H1 (cell line): ENCODE measurements around the gene ATE1. TPM values are rescaled to one million over a fixed set of nuclear protein-coding genes. Genes with fewer than 3 reads are reported as not detected.

Experiments
- CTCF ChIA-PET: fragments of 300-600 bp; sonication (Branson Sonifier 250); formaldehyde crosslinking; loops from one replicate; lab custom pipeline; 2021; ENCODE audit not compliant: partially characterized antibody; lab: Charles Lee
- POLR2A ChIA-PET: fragments of 300-600 bp; sonication (Branson Sonifier 250); formaldehyde crosslinking; loops from one replicate; lab custom pipeline; 2021; ENCODE audit warnings: inconsistent platforms; ENCODE audit not compliant: partially characterized antibody; lab: Charles Lee
- DNase-seq, 2 experiments: peaks; one replicate each; pipeline versions ENCODE4 v3.0.0 to v3.0.0-alpha.2; 2010 to 2022; ENCODE audit warnings: low spot score in 2 of 2, low read depth in 1 of 2, mixed read lengths in 1 of 2
- FAIRE-seq: peaks from 2 replicates; lab custom pipeline; 2011; peaks lifted over from hg19 to GRCh38; lab: Jason Lieb, UNC
- H2AFZ ChIP-seq: 2 replicates; pipeline ENCODE4 v1.8.1; 2012; ENCODE audit warnings: low read length, inconsistent platforms
- H2AK5ac ChIP-seq: 2 replicates; pipeline ENCODE4 v1.6.1; 2013; ENCODE audit warnings: low read depth, low read length
- H2BK120ac ChIP-seq: replicated peaks from 2 replicates; pipeline ENCODE3; 2013; ENCODE audit warnings: low read depth, low read length, inconsistent platforms
- H2BK12ac ChIP-seq: 2 replicates; pipeline ENCODE4 v1.6.1; 2013; ENCODE audit warnings: low read depth, low read length
- H2BK15ac ChIP-seq: 2 replicates; pipeline ENCODE4 v1.6.1; 2013; ENCODE audit warnings: low read length
- H2BK20ac ChIP-seq: 2 replicates; pipeline ENCODE4 v1.6.1; 2013; ENCODE audit warnings: low read length
- H2BK5ac ChIP-seq: 2 replicates; pipeline ENCODE4 v1.6.1; 2013; ENCODE audit warnings: low read depth, low read length
- H3K14ac ChIP-seq: 2 replicates; pipeline ENCODE4 v1.6.1; 2013; ENCODE audit warnings: inconsistent platforms; ENCODE audit not compliant: insufficient read length
- H3K18ac ChIP-seq: 2 replicates; pipeline ENCODE4 v1.6.1; 2013; ENCODE audit warnings: low read length; ENCODE audit errors: extremely low read depth
- H3K23ac ChIP-seq: 2 replicates; pipeline ENCODE4 v1.6.1; 2013; ENCODE audit warnings: inconsistent platforms; ENCODE audit not compliant: insufficient read length
- H3K23me2 ChIP-seq: 2 replicates; pipeline ENCODE4 v1.6.1; 2013; ENCODE audit warnings: low read depth, low read length
- H3K27ac ChIP-seq: 2 replicates; pipeline ENCODE4 v1.6.1; 2011; ENCODE audit warnings: low read depth, low read length, inconsistent platforms
- H3K27me3 ChIP-seq, 4 experiments: replicated peaks in 1 of 4; 1 replicate in 1 of 4; 2 replicates in 3 of 4; pipeline versions ENCODE4 v1.6.1 to v1.8.1; 2011 to 2013; ENCODE audit warnings: low read length in 3 of 4, mild to moderate bottlenecking in 3 of 4, inconsistent platforms in 2 of 4, mixed read lengths in 2 of 4, moderate library complexity in 1 of 4; ENCODE audit not compliant: control insufficient read depth in 3 of 4, insufficient read depth in 3 of 4; ENCODE audit errors: extremely low read depth in 1 of 4
- H3K36me3 ChIP-seq, 4 experiments: 2 replicates each; pipeline versions ENCODE4 v1.6.1 to v1.8.1; 2011 to 2013; ENCODE audit warnings: mild to moderate bottlenecking in 4 of 4, low read length in 3 of 4, moderate library complexity in 2 of 4, control low read depth in 1 of 4, inconsistent platforms in 1 of 4; ENCODE audit not compliant: insufficient read depth in 4 of 4, control insufficient read depth in 2 of 4
- H3K4ac ChIP-seq: replicated peaks from 2 replicates; pipeline ENCODE3; 2013; ENCODE audit warnings: low read length, low read depth, mixed read lengths, inconsistent platforms; ENCODE audit not compliant: insufficient read length
- H3K4me1 ChIP-seq, 4 experiments: replicated peaks in 1 of 4; 1 replicate in 1 of 4; 2 replicates in 3 of 4; pipeline versions ENCODE4 v1.6.1 to v1.8.1; 2011 to 2013; ENCODE audit warnings: low read length in 3 of 4, inconsistent platforms in 2 of 4, mixed read lengths in 1 of 4; ENCODE audit not compliant: insufficient read depth in 4 of 4, control insufficient read depth in 3 of 4
- H3K4me2 ChIP-seq, 2 experiments: 2 replicates each; pipeline versions ENCODE4 v1.6.1 to v1.8.1; 2011 to 2013; ENCODE audit warnings: low read depth in 2 of 2, low read length in 2 of 2, control low read depth in 1 of 2, inconsistent platforms in 1 of 2, mild to moderate bottlenecking in 1 of 2; ENCODE audit not compliant: insufficient read depth in 1 of 2
- H3K4me3 ChIP-seq, 4 experiments: fragments of 200-600, 300-600 bp in 1 of 4; sonication (generic), shearing (Covaris generic), sonication (Bioruptor Twin) in 1 of 4; 2 replicates each; pipeline versions ENCODE4 v1.5.1 to v1.8.1; 2011 to 2016; ENCODE audit warnings: low read length in 4 of 4, low read depth in 3 of 4, control low read depth in 2 of 4, inconsistent platforms in 2 of 4, mild to moderate bottlenecking in 2 of 4, mixed read lengths in 1 of 4, moderate library complexity in 1 of 4; ENCODE audit not compliant: insufficient read depth in 2 of 4; ENCODE audit errors: extremely low read depth in 1 of 4
- H3K56ac ChIP-seq: replicated peaks from 2 replicates; pipeline ENCODE3; 2013; ENCODE audit warnings: low read depth, mild to moderate bottlenecking, mixed read lengths, low read length, inconsistent platforms; ENCODE audit not compliant: insufficient read length
- H3K79me1 ChIP-seq: 2 replicates; pipeline ENCODE4 v1.6.1; 2013; ENCODE audit warnings: low read depth, low read length, control low read depth
- H3K79me2 ChIP-seq, 2 experiments: 2 replicates each; pipeline versions ENCODE4 v1.6.1 to v1.8.1; 2012 to 2013; ENCODE audit warnings: low read length in 2 of 2, mild to moderate bottlenecking in 2 of 2, inconsistent platforms in 1 of 2; ENCODE audit not compliant: insufficient read depth in 2 of 2, control insufficient read depth in 1 of 2
- H3K9ac ChIP-seq, 4 experiments: replicated peaks in 1 of 4; 1 replicate in 1 of 4; 2 replicates in 3 of 4; pipeline versions ENCODE4 v1.6.1 to v1.8.1; 2011 to 2013; ENCODE audit warnings: low read depth in 3 of 4, low read length in 3 of 4, control low read depth in 2 of 4, mild to moderate bottlenecking in 2 of 4, moderate library complexity in 2 of 4, inconsistent platforms in 1 of 4; ENCODE audit errors: extremely low read depth in 1 of 4
- H3K9me3 ChIP-seq, 2 experiments: 2 replicates each; pipeline versions ENCODE4 v1.6.1 to v1.8.1; 2012 to 2013; ENCODE audit warnings: mild to moderate bottlenecking in 2 of 2, moderate library complexity in 2 of 2, control low read depth in 1 of 2, inconsistent platforms in 1 of 2, low read depth in 1 of 2, low read length in 1 of 2, mixed read lengths in 1 of 2; ENCODE audit not compliant: insufficient read depth in 2 of 2
- H4K20me1 ChIP-seq, 2 experiments: replicated peaks in 1 of 2; 2 replicates each; pipeline versions ENCODE3 to v1.8.1; 2011 to 2013; ENCODE audit warnings: inconsistent platforms in 2 of 2, low read length in 2 of 2, mild to moderate bottlenecking in 1 of 2; ENCODE audit not compliant: insufficient read depth in 2 of 2, control insufficient read depth in 1 of 2
- H4K5ac ChIP-seq: 2 replicates; pipeline ENCODE4 v1.6.1; 2013; ENCODE audit warnings: low read length, low read depth, mixed read lengths, inconsistent platforms; ENCODE audit not compliant: insufficient read length
- H4K8ac ChIP-seq: 2 replicates; pipeline ENCODE4 v1.8.0; 2013; ENCODE audit warnings: mild to moderate bottlenecking, moderate library complexity, low read length, inconsistent platforms; ENCODE audit not compliant: insufficient read depth; ENCODE audit errors: extremely low read depth
- H4K91ac ChIP-seq: replicated peaks from 2 replicates; pipeline ENCODE3; 2013; ENCODE audit warnings: low read length, mixed read lengths, inconsistent platforms; ENCODE audit not compliant: insufficient read length
- CBX8 ChIP-seq: fragments of 300-800, 300-1000 bp; sonication (generic); IDR thresholded peaks from 2 replicates; pipeline ENCODE4 v1.7.1; 2016; ENCODE audit warnings: low read depth, low read length, borderline replicate concordance
- CEBPB ChIP-seq: IDR thresholded peaks from 2 replicates; pipeline ENCODE4 v1.6.1; 2012; ENCODE audit warnings: low read depth, low read length
- EP300 ChIP-seq, 2 experiments: IDR thresholded peaks; 1 replicate in 1 of 2; 2 replicates in 1 of 2; pipeline ENCODE4 v1.6.1; 2011 to 2012; ENCODE audit warnings: low read depth in 2 of 2, low read length in 2 of 2, mild to moderate bottlenecking in 2 of 2, borderline replicate concordance in 1 of 2, inconsistent platforms in 1 of 2, moderate library complexity in 1 of 2
- GTF2F1 ChIP-seq: IDR thresholded peaks from 2 replicates; pipeline ENCODE4 v1.6.1; 2012; ENCODE audit warnings: low read depth, low read length, improper control_type of control experiment, borderline replicate concordance
- JUN ChIP-seq: IDR thresholded peaks from 2 replicates; pipeline ENCODE4 v1.6.1; 2011; ENCODE audit warnings: low read depth, mild to moderate bottlenecking, improper control_type of control experiment, low read length
- MAFK ChIP-seq: IDR thresholded peaks from 2 replicates; pipeline ENCODE4 v1.6.1; 2012; ENCODE audit warnings: low read depth, mild to moderate bottlenecking, improper control_type of control experiment, low read length
- SAP30 ChIP-seq: fragments of 300-600 bp; sonication (generic); IDR thresholded peaks from 2 replicates; pipeline ENCODE4 v1.7.1; 2012; ENCODE audit warnings: low read length, moderate library complexity, mild to moderate bottlenecking, inconsistent platforms; ENCODE audit not compliant: insufficient read depth, insufficient replicate concordance
- SP1 ChIP-seq: IDR thresholded peaks from 2 replicates; pipeline ENCODE4 v1.6.1; 2011; ENCODE audit warnings: low read depth, low read length
- SP2 ChIP-seq: IDR thresholded peaks from 2 replicates; pipeline ENCODE4 v1.6.1; 2012; ENCODE audit warnings: mild to moderate bottlenecking, low read length, inconsistent platforms
- TAF7 ChIP-seq: optimal IDR thresholded peaks from 2 replicates; pipeline ENCODE3; 2011; ENCODE audit warnings: low read depth, mild to moderate bottlenecking, inconsistent platforms, low read length, moderate library complexity, borderline replicate concordance
- TCF12 ChIP-seq: IDR thresholded peaks from 2 replicates; pipeline ENCODE4 v1.6.1; 2011; ENCODE audit warnings: low read depth, mild to moderate bottlenecking, low read length
- WGBS, 2 experiments: shearing (Covaris generic) in 1 of 2; methylation state at CpG; one replicate each; pipeline versions ENCODE4 v1.1.6 to v1.1.7; 2013 to 2015; ENCODE audit warnings: low lambda C conversion rate in 2 of 2, mixed read lengths in 2 of 2, inconsistent platforms in 1 of 2, low coverage in 1 of 2, missing lambda C conversion rate in 1 of 2; ENCODE audit not compliant: insufficient replicate concordance in 2 of 2, insufficient coverage in 1 of 2, insufficient read length in 1 of 2; ENCODE audit errors: extremely low coverage in 1 of 2, missing lambda C conversion rate in 1 of 2; 5-methylcytosine and 5-hydroxymethylcytosine counted together
- polyA plus RNA-seq, 7 experiments: library from polyadenylated mRNA; depleted of rRNA in 3 of 7; stranded (reverse) in 5 of 7; unstranded in 2 of 7; fragments of >200 nt in 5 of 7; fragments of 200-250 nt in 2 of 7; gene quantifications; 1 replicate in 5 of 7; 2 replicates in 1 of 7; 4 replicates in 1 of 7; pipeline versions ENCODE4 v1.2.1 to v1.2.3, GENCODE V29; 2011 to 2013; ENCODE audit warnings: missing spikeins in 2 of 7, mixed read lengths in 2 of 7
- total RNA-seq: library from RNA; stranded (reverse); fragmentation: NEBNext Ultra II Directional; extraction: Animal tissue kit (Norgen Biotek cat#: 25700); gene quantifications from 2 replicates; pipeline ENCODE4 v1.2.1, GENCODE V29; 2021
- TF ChIP-seq, protein P1 (sequence below): IDR thresholded peaks from 2 replicates; pipeline ENCODE4 v1.6.1; 2012; ENCODE audit warnings: low read length, inconsistent platforms

The ATE1 gene
- total and polyA plus RNA-seq, 2 of the 8 experiments (the other 6 are each of a cell fraction or from before 2014, with no cell fraction given), result 8.8 to 26.9 TPM

GRCh38 chr10:121783782-121784372, 144.0 kb downstream of the ATE1 start:
- Histone ChIP-seq H2BK12ac (no peak overlapping the region), H3K4ac (no peak overlapping the region), H3K18ac (no peak overlapping the region), H3K4me2 (no peak overlapping the region), H3K9me3 (no peaks in the 10 kb centered on the region), H4K91ac (no peak overlapping the region), H3K27ac (no peak overlapping the region), H3K79me1 (no peaks in the 10 kb centered on the region), H2BK5ac (no peak overlapping the region), H2AFZ (no peak overlapping the region), H3K23me2 (no peaks in the 10 kb centered on the region; the same call in 1 of the 2 replicates), H3K36me3 (peaks cover 0 to 2% (median 0%) of the 10 kb centered on the region in 4 experiments; a peak in 2 of 8 replicates), H3K4me1 (no peaks in the 10 kb centered on the region), H2BK15ac (no peak overlapping the region), H3K23ac (no peak overlapping the region), H2BK20ac (no peak overlapping the region), H2BK120ac (no peak overlapping the region), H3K9ac (no peak overlapping the region), H4K8ac (no peak overlapping the region), H4K5ac (no peak overlapping the region), H3K27me3 (no peaks in the 10 kb centered on the region), H3K56ac (no peak overlapping the region), H3K4me3 (no peak overlapping the region), H3K79me2 (no peaks in the 10 kb centered on the region), H3K14ac (no peak overlapping the region), H4K20me1 (no peaks in the 10 kb centered on the region), H2AK5ac (no peak overlapping the region)
- DNase-seq, result no peak
- no peak for FAIRE-seq
- WGBS, 2 experiments, result 76% methylated on average over 6 of the region's 6 CpGs; no CpG with 5 or more reads in 1 of the 2 experiments
- ChIA-PET POLR2A (no interaction called here), CTCF (interaction anchor here (0.8 to 1.2 kb wide), 2 partner anchors 10 to 104 kb away, joined by 3 to 6 read pairs; no protein-coding TSS in a partner anchor)
- TF ChIP-seq JUN (no peak), SP2 (no peak), GTF2F1 (no peak), TCF12 (no peak), CBX8 (no peak), SAP30 (no peak), EP300 (IDR thresholded peaks at IDR 0.05; ENCODE audit: borderline replicate concordance in 1 of 2, low read depth in 2 of 2, low read length in 2 of 2) (no peak), CEBPB (no peak), SP1 (no peak), TAF7 (no peak), MAFK (no peak)
- TF ChIP-seq, protein P1, sequence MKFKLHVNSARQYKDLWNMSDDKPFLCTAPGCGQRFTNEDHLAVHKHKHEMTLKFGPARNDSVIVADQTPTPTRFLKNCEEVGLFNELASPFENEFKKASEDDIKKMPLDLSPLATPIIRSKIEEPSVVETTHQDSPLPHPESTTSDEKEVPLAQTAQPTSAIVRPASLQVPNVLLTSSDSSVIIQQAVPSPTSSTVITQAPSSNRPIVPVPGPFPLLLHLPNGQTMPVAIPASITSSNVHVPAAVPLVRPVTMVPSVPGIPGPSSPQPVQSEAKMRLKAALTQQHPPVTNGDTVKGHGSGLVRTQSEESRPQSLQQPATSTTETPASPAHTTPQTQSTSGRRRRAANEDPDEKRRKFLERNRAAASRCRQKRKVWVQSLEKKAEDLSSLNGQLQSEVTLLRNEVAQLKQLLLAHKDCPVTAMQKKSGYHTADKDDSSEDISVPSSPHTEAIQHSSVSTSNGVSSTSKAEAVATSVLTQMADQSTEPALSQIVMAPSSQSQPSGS, result no peak
